ENCODE results near the gene OSBPL3. TPM values are rescaled to one million over a fixed set of nuclear protein-coding genes. Genes with fewer than 3 reads are reported as not detected.

Gene OSBPL3
- total RNA-seq, 1 experiment from 2014 or later, result 8.6 TPM

- no peaks in the 10 kb centered on the region for H3K79me2 ChIP-seq (ENCODE audit: insufficient read depth, low read length)
- Mint-ChIP-seq H3K9me3 (no peaks in the 10 kb centered on the region), H3K4me3 (no peak overlapping the region), H3K36me3 (ENCODE audit: insufficient read depth in 1 of 3, low read depth in 3 of 3) (no peaks in the 10 kb centered on the region; a peak in 2 of 7 replicates), H3K27me3 (ENCODE audit: low read depth) (no peaks in the 10 kb centered on the region), H3K27ac (no peak overlapping the region), H3K4me1 (peaks cover 8 to 12% of the 10 kb centered on the region in 2 experiments)
- no peak overlapping the region for H3K27ac ChIP-seq (ENCODE audit: insufficient read length, low read depth, low read length)
- no peaks in the 10 kb centered on the region for H3K79me1 ChIP-seq (ENCODE audit: insufficient read depth, low read depth, low read length, poor library complexity, severe bottlenecking)
- H4K20me1 ChIP-seq (ENCODE audit: control insufficient read depth, insufficient read depth, insufficient read length), result no peaks in the 10 kb centered on the region
- H3K14ac ChIP-seq (ENCODE audit: insufficient read depth, low read length), result no peak overlapping the region
- H2AFZ ChIP-seq (ENCODE audit: low read length), result no peak overlapping the region
- H2BK120ac ChIP-seq (ENCODE audit: low read depth, low read length, poor library complexity, severe bottlenecking), result no peak overlapping the region
- H4K8ac ChIP-seq (replicated peaks; ENCODE audit: insufficient read length, low read depth, low read length), result no peak overlapping the region
- H2BK12ac ChIP-seq (ENCODE audit: insufficient read length, low read depth, low read length), result no peak overlapping the region
- no peak overlapping the region for H2AK5ac ChIP-seq (ENCODE audit: insufficient read length, low read length)
- H3K18ac ChIP-seq (ENCODE audit: insufficient read length, low read depth, low read length), result no peak overlapping the region
- H3K23ac ChIP-seq (ENCODE audit: insufficient read length, low read depth, low read length), result no peak overlapping the region
- H3K9ac ChIP-seq (ENCODE audit: extremely low read depth, insufficient read length, low read length), result no peak overlapping the region
- H2BK15ac ChIP-seq (ENCODE audit: low read depth, low read length), result no peak overlapping the region
- no peak overlapping the region for H3K4me2 ChIP-seq (ENCODE audit: insufficient read depth, insufficient read length, low read length)
- no peak overlapping the region for H3K56ac ChIP-seq (ENCODE audit: insufficient read length, low read depth, low read length)
- no peak overlapping the region for H2BK20ac ChIP-seq (ENCODE audit: low read depth, low read length, poor library complexity, severe bottlenecking)
- TF ChIP-seq CTCF (conservative IDR thresholded peaks at IDR 0.05), result no peak
- no peaks in the 10 kb centered on the region for H3K23me2 ChIP-seq (ENCODE audit: insufficient read length, low read depth, low read length, poor library complexity, severe bottlenecking)
- no peak overlapping the region for H4K5ac ChIP-seq (ENCODE audit: insufficient read length, low read depth, low read length)
- no peaks in the 10 kb centered on the region for H3K27me3 ChIP-seq (ENCODE audit: insufficient read depth, low read length)
- no CpG with 5 or more reads among the region's 3 CpGs for WGBS (ENCODE audit: extremely low coverage, insufficient read length, low lambda C conversion rate)
- H3T11ph ChIP-seq (ENCODE audit: low read length), result no peak overlapping the region
- no peak overlapping the region for H4K91ac ChIP-seq (ENCODE audit: insufficient read length, low read depth, low read length)
- H3K9me3 ChIP-seq (ENCODE audit: control insufficient read depth, low read depth, low read length), result no peaks in the 10 kb centered on the region
- H3K4me1 ChIP-seq (ENCODE audit: insufficient read depth, low read length), result no peaks in the 10 kb centered on the region
- no peak overlapping the region for H2BK5ac ChIP-seq (ENCODE audit: insufficient read length, low read length)
- no peak for DNase-seq
- H3K4ac ChIP-seq (ENCODE audit: low read depth, low read length), result no peak overlapping the region
Measured at GRCh38 chr7:24824400-24824799, 155.6 kb downstream of the OSBPL3 start.

All from H9 (cell line).